ENCODE data around the gene SH3RF3. TPM values are rescaled to one million over a fixed set of nuclear protein-coding genes. Genes with fewer than 3 reads are reported as not detected.

Gene SH3RF3
- total RNA-seq, 1 donor from 2014 or later = 7.3 TPM

GRCh38 chr2:109214651-109215371 is 85.8 kb downstream of the SH3RF3 start:
- no peak overlapping the region for H3K4me3 ChIP-seq (ENCODE audit: insufficient read depth, low read depth, low read length)
- no peaks in the 10 kb centered on the region for H3K9me3 ChIP-seq (ENCODE audit: insufficient read depth, low read depth, low read length)
- H3K4me1 ChIP-seq (ENCODE audit: insufficient read depth, low read length) = peaks cover 44% of the 10 kb centered on the region
- peaks cover 4% of the 10 kb centered on the region for H3K79me2 ChIP-seq (ENCODE audit: insufficient read depth, low read length)
- H3K27ac Mint-ChIP-seq (ENCODE audit: unreplicated experiment) = no peak overlapping the region
- H3K27me3 ChIP-seq (ENCODE audit: insufficient read depth, low read length) = peaks cover 18% of the 10 kb centered on the region
- H3K27me3 Mint-ChIP-seq (ENCODE audit: low read depth, unreplicated experiment) = peaks cover 58% of the 10 kb centered on the region
- no peaks in the 10 kb centered on the region for H3K36me3 ChIP-seq (ENCODE audit: insufficient read depth, low read length)
- peaks cover 59% of the 10 kb centered on the region for H3K4me1 Mint-ChIP-seq (ENCODE audit: low read depth, unreplicated experiment)
- H3K36me3 Mint-ChIP-seq (ENCODE audit: low read depth, unreplicated experiment) = peaks cover 4% of the 10 kb centered on the region
- H3K27ac ChIP-seq (ENCODE audit: low read depth, low read length) = no peak overlapping the region
- FAIRE-seq = no peak
- no peak overlapping the region for H3K9ac ChIP-seq (ENCODE audit: low read length)
- no peak overlapping the region for H3K4me3 Mint-ChIP-seq (ENCODE audit: unreplicated experiment)
- H3K4me2 ChIP-seq (ENCODE audit: low read length) = no peak overlapping the region
- peaks cover 84% of the 10 kb centered on the region for H4K20me1 ChIP-seq (ENCODE audit: insufficient read depth, low read length)
- no peak for TF ChIP-seq CTCF (IDR thresholded peaks at IDR 0.05; ENCODE audit: insufficient read depth, low read depth, low read length)
- TF ChIP-seq EZH2 (IDR thresholded peaks at IDR 0.05; ENCODE audit: insufficient read depth, low read length) = no peak
- H3K9me3 Mint-ChIP-seq (ENCODE audit: unreplicated experiment) = peaks cover 4% of the 10 kb centered on the region
- no peak overlapping the region for H2AFZ ChIP-seq (ENCODE audit: low read depth, low read length)
- DNase-seq (ENCODE audit: low read depth) = no peak

- FAIRE-seq = no peak
These were observed 86.9 kb downstream of the SH3RF3 start for GRCh38 chr2:109215866-109216265.

More at GRCh38 chr2:109215866-109216265, 86.9 kb downstream of the SH3RF3 start:
- no peak overlapping the region for H3K27ac ChIP-seq (ENCODE audit: low read depth, low read length)
- peaks cover 78% of the 10 kb centered on the region for H4K20me1 ChIP-seq (ENCODE audit: insufficient read depth, low read length)
- no peak for DNase-seq (ENCODE audit: low read depth)
- no peak overlapping the region for H3K27ac Mint-ChIP-seq (ENCODE audit: unreplicated experiment)
- H3K4me2 ChIP-seq (ENCODE audit: low read length) = no peak overlapping the region
- H3K27me3 Mint-ChIP-seq (ENCODE audit: low read depth, unreplicated experiment) = peaks cover 57% of the 10 kb centered on the region
- no peak overlapping the region for H2AFZ ChIP-seq (ENCODE audit: low read depth, low read length)
- peaks cover 18% of the 10 kb centered on the region for H3K27me3 ChIP-seq (ENCODE audit: insufficient read depth, low read length)
- H3K9me3 Mint-ChIP-seq (ENCODE audit: unreplicated experiment) = peaks cover 4% of the 10 kb centered on the region
- no peak for TF ChIP-seq EZH2 (IDR thresholded peaks at IDR 0.05; ENCODE audit: insufficient read depth, low read length)
- TF ChIP-seq CTCF (IDR thresholded peaks at IDR 0.05; ENCODE audit: insufficient read depth, low read depth, low read length) = no peak
- peaks cover 4% of the 10 kb centered on the region for H3K36me3 Mint-ChIP-seq (ENCODE audit: low read depth, unreplicated experiment)
- no peak overlapping the region for H3K4me3 Mint-ChIP-seq (ENCODE audit: unreplicated experiment)
- no peak overlapping the region for H3K4me3 ChIP-seq (ENCODE audit: insufficient read depth, low read depth, low read length)
- H3K79me2 ChIP-seq (ENCODE audit: insufficient read depth, low read length) = peaks cover 4% of the 10 kb centered on the region
- H3K36me3 ChIP-seq (ENCODE audit: insufficient read depth, low read length) = no peaks in the 10 kb centered on the region
- H3K9ac ChIP-seq (ENCODE audit: low read length) = no peak overlapping the region
- peaks cover 50% of the 10 kb centered on the region for H3K4me1 Mint-ChIP-seq (ENCODE audit: low read depth, unreplicated experiment)
- no peaks in the 10 kb centered on the region for H3K9me3 ChIP-seq (ENCODE audit: insufficient read depth, low read depth, low read length)
- H3K4me1 ChIP-seq (ENCODE audit: insufficient read depth, low read length) = peaks cover 35% of the 10 kb centered on the region
